Endodermal cell (in vitro differentiated cells): Measurements from ENCODE around the gene AP1AR. TPM values are rescaled to one million over a fixed set of nuclear protein-coding genes. Genes with fewer than 3 reads are reported as not detected.

ENCODE experiments used
- DNase-seq: peaks from one replicate; pipeline ENCODE4 v3.0.0-alpha.2; 2017
- H3K27ac ChIP-seq: 2 replicates; pipeline ENCODE4 v1.5.1; 2013; ENCODE audit warnings: mild to moderate bottlenecking, low read depth, low read length, moderate library complexity
- H3K27me3 ChIP-seq: 2 replicates; pipeline ENCODE4 v1.6.1; 2013; ENCODE audit warnings: mild to moderate bottlenecking, low read length, moderate library complexity; ENCODE audit not compliant: insufficient read depth, control insufficient read depth, poor library complexity, severe bottlenecking
- H3K36me3 ChIP-seq: 2 replicates; pipeline ENCODE4 v1.7.0; 2013; ENCODE audit warnings: mild to moderate bottlenecking, low read length, moderate library complexity; ENCODE audit not compliant: control insufficient read depth, insufficient read depth
- H3K4me1 ChIP-seq: one replicate; pipeline ENCODE4 v1.7.0; 2013; ENCODE audit warnings: low read length; ENCODE audit not compliant: control insufficient read depth, insufficient read depth
- H3K4me3 ChIP-seq: 2 replicates; pipeline ENCODE4 v1.5.1; 2013; ENCODE audit warnings: mild to moderate bottlenecking, low read length, moderate library complexity
- H3K9ac ChIP-seq: 2 replicates; pipeline ENCODE4 v1.6.1; 2013; ENCODE audit warnings: mild to moderate bottlenecking, low read length, moderate library complexity; ENCODE audit not compliant: poor library complexity, severe bottlenecking; ENCODE audit errors: extremely low read depth
- H3K9me3 ChIP-seq: 2 replicates; pipeline ENCODE4 v1.6.1; 2013; ENCODE audit warnings: mild to moderate bottlenecking, low read length, moderate library complexity; ENCODE audit not compliant: control insufficient read depth
- H3K27ac Mint-ChIP-seq: 2 replicates; pipeline ENCODE4 v1.8.0; 2020; ENCODE audit warnings: mixed read lengths
- H3K27me3 Mint-ChIP-seq: 2 replicates; pipeline ENCODE4 v1.8.0; 2021; ENCODE audit warnings: mild to moderate bottlenecking, mixed read lengths; ENCODE audit not compliant: insufficient read depth
- H3K36me3 Mint-ChIP-seq: 2 replicates; pipeline ENCODE4 v1.8.0; 2020; ENCODE audit warnings: low read depth, mixed read lengths
- H3K4me1 Mint-ChIP-seq: 2 replicates; pipeline ENCODE4 v1.8.0; 2020; ENCODE audit warnings: mixed read lengths
- H3K4me3 Mint-ChIP-seq: 2 replicates; pipeline ENCODE4 v1.8.0; 2020; ENCODE audit warnings: mild to moderate bottlenecking, moderate library complexity, mixed read lengths
- H3K9me3 Mint-ChIP-seq: 2 replicates; pipeline ENCODE4 v1.8.0; 2020; ENCODE audit warnings: mild to moderate bottlenecking, mixed read lengths
- WGBS, 2 experiments: methylation state at CpG; one replicate each; pipeline versions ENCODE4 v1.1.5 to v1.1.7; 2013; ENCODE audit warnings: missing lambda C conversion rate in 2 of 2, mixed read lengths in 1 of 2; ENCODE audit not compliant: insufficient coverage in 1 of 2, insufficient read length in 1 of 2; 5-methylcytosine and 5-hydroxymethylcytosine counted together
- total RNA-seq, 2 donors: library from RNA; stranded (reverse); fragmentation: NEBNext Ultra II Directional in 1 of 2; extraction: Animal tissue kit (Norgen Biotek cat#: 25700) in 1 of 2; gene quantifications; 2 replicates in 1 of 2; 3 replicates in 1 of 2; pipeline ENCODE4 v1.2.1, GENCODE V29; 2021
- TF ChIP-seq, protein P1 (sequence below): fragments of 200-600 bp; sonication (generic); conservative IDR thresholded peaks from 2 replicates; pipeline ENCODE4 v1.5.0; 2021; ENCODE audit warnings: antibody characterized with exemption, mild to moderate bottlenecking

Gene AP1AR
- total RNA-seq, 2 donors from 2014 or later: 22.7 to 24.8 TPM

DNA sequence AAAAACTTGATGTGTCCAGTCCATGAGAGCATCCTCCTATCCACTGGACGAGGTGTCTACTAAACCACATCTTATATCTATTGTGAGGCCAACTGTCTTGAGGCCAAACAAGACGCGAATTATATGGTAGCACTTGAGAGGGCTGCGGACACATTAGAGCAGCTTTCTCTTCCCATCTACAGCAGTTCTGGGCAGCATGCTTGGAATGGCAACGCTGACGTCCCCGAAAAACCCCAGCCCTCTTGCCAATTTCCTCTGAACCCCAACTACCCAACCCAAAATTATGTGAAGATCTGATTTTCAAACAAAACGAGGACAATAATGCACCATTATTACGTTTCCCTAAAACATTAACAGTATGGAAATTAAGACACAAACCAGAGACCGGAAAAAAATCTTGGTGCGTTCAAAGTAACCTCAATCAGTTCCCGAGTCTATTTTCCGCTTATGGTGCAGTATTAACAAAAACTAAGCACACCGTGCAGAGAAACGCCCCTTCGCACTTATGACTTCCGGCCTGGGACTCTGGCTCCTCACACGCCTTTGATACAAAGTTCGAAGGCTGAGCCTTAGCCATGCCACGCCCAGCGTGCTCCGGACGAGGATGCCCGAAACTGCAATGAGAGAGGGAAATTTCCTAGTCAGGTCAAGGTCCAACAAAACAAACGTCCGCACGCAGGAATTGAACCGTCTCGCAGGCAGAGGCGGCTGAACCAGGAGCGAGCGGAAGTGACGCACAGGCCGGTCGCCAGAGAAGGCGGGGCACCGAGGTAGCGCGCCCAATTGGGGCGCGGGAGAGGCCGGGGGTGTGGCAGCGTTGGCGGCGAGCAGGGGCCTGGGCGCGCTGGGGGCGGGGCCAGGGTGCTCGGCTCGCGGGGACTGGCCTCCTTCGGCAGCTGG is 458 bp upstream of the AP1AR start:
- H3K36me3 Mint-ChIP-seq: no peaks in the 10 kb centered on the region
- Histone ChIP-seq H3K4me1 (no peaks in the 10 kb centered on the region), H3K27ac (peak overlapping the region; percentile 98), H3K27me3 (no peaks in the 10 kb centered on the region), H3K36me3 (no peaks in the 10 kb centered on the region), H3K9me3 (no peaks in the 10 kb centered on the region), H3K9ac (peak overlapping the region; percentile 91), H3K4me3 (peak overlapping the region; percentile 94)
- H3K9me3 Mint-ChIP-seq: no peaks in the 10 kb centered on the region
- DNase-seq: peak; percentile 99
- H3K27me3 Mint-ChIP-seq: no peaks in the 10 kb centered on the region
- peak overlapping the region; percentile 98 for H3K27ac Mint-ChIP-seq
- TF ChIP-seq, protein P1, sequence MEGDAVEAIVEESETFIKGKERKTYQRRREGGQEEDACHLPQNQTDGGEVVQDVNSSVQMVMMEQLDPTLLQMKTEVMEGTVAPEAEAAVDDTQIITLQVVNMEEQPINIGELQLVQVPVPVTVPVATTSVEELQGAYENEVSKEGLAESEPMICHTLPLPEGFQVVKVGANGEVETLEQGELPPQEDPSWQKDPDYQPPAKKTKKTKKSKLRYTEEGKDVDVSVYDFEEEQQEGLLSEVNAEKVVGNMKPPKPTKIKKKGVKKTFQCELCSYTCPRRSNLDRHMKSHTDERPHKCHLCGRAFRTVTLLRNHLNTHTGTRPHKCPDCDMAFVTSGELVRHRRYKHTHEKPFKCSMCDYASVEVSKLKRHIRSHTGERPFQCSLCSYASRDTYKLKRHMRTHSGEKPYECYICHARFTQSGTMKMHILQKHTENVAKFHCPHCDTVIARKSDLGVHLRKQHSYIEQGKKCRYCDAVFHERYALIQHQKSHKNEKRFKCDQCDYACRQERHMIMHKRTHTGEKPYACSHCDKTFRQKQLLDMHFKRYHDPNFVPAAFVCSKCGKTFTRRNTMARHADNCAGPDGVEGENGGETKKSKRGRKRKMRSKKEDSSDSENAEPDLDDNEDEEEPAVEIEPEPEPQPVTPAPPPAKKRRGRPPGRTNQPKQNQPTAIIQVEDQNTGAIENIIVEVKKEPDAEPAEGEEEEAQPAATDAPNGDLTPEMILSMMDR: no peak
- 1% methylated on average over 25 to 52 of the region's 52 CpGs for WGBS, 2 experiments
- H3K4me3 Mint-ChIP-seq: peak overlapping the region; percentile 80
- peaks cover 16% of the 10 kb centered on the region for H3K4me1 Mint-ChIP-seq

DNA sequence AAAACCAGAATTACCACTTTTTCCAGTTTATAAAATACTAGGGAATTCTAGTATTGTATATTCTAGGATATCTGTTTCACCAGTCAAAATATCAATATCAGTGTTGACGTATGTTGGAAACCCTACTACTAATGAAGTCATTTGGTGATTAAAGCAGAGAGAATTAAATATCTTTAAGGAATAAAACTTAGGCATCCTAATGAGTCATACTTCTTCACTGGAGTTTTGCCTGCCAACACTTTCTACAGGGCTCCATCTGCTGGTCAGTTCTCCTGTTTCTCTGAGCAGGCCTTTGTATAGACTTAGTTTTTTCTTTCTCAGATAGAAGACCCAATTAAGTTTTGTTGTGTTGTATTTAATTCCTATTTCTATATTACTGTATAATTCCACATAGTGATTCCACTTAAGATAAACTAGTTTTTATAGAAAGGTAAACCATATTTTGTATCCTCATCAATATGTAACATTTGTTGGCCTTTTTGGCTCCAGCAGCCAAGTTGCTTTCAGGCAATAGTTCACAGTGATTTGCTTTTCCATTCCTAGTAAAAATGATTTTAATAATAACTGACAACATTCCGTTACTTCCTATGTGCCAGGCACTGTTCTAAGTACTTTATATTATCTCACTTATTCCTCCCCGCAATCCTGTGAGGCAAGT is 3.5 kb downstream of the AP1AR start:
- Histone ChIP-seq H3K27ac (no peak overlapping the region), H3K36me3 (no peaks in the 10 kb centered on the region), H3K9ac (no peak overlapping the region), H3K4me1 (no peaks in the 10 kb centered on the region), H3K27me3 (no peaks in the 10 kb centered on the region), H3K9me3 (no peaks in the 10 kb centered on the region), H3K4me3 (no peak overlapping the region)
- WGBS, 2 experiments: 38% methylated on average over 2 of the region's 3 CpGs; no CpG with 5 or more reads in 1 of the 2 experiments
- no peak overlapping the region for H3K4me3 Mint-ChIP-seq
- TF ChIP-seq, protein P1: peak; percentile 90
- H3K9me3 Mint-ChIP-seq: no peaks in the 10 kb centered on the region
- no peaks in the 10 kb centered on the region for H3K27me3 Mint-ChIP-seq
- peaks cover 3% of the 10 kb centered on the region for H3K36me3 Mint-ChIP-seq
- no peak overlapping the region for H3K27ac Mint-ChIP-seq
- peaks cover 20% of the 10 kb centered on the region for H3K4me1 Mint-ChIP-seq
- DNase-seq: peak; percentile 82

DNA sequence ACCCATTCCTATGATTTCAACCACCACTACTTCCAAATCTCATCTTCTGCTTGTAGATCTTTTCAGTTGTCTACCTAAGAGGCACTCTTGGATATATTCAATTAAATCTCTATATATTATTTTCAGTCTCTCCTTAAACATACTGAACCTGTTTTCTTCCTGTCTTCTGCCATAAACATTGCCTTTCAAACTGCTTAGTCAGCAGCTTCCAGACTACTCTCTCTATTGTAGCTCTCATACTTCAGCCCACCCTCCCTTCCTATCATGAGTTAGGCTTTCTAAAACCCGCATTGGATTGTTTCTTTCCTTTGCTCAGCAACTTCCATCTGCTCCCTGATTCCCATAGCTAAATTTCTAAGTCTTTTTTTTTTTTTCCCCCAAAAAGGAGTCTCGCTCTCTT is 4.5 kb downstream of the AP1AR start:
- no peak overlapping the region for H3K27ac ChIP-seq
- no peaks in the 10 kb centered on the region for H3K4me1 ChIP-seq
- no peak for DNase-seq
- H3K27me3 Mint-ChIP-seq: no peaks in the 10 kb centered on the region
- TF ChIP-seq, protein P1: no peak
- no peaks in the 10 kb centered on the region for H3K9me3 Mint-ChIP-seq
- no peaks in the 10 kb centered on the region for H3K9me3 ChIP-seq
- H3K27ac Mint-ChIP-seq: no peak overlapping the region
- no peaks in the 10 kb centered on the region for H3K36me3 ChIP-seq
- H3K4me3 Mint-ChIP-seq: no peak overlapping the region
- WGBS, 2 experiments: 98% methylated on average over 2 of the region's 2 CpGs; no CpG with 5 or more reads in 1 of the 2 experiments
- H3K9ac ChIP-seq: no peak overlapping the region
- H3K36me3 Mint-ChIP-seq: peaks cover 3% of the 10 kb centered on the region
- H3K4me1 Mint-ChIP-seq: peaks cover 17% of the 10 kb centered on the region
- no peaks in the 10 kb centered on the region for H3K27me3 ChIP-seq
- no peak overlapping the region for H3K4me3 ChIP-seq
